Liver (tissue), 9 donors: ENCODE data around the gene UFD1. TPM values are rescaled to one million over a fixed set of nuclear protein-coding genes. Genes with fewer than 3 reads are reported as not detected.

ENCODE experiments used
- DNase-seq: peaks from one replicate; pipeline ENCODE4 v3.0.0-alpha.2; 2017; ENCODE audit warnings: low spot score
- H3K27ac ChIP-seq, 2 donors: one replicate each; pipeline ENCODE4 v1.7.0; 2013; ENCODE audit warnings: inconsistent platforms in 2 of 2, low read length in 2 of 2, control low read depth in 1 of 2, low read depth in 1 of 2, mild to moderate bottlenecking in 1 of 2
- H3K27me3 ChIP-seq, 4 donors: one replicate each; pipeline versions ENCODE4 v1.6.1 to v1.7.0; 2013; ENCODE audit warnings: low read length in 3 of 4, inconsistent platforms in 1 of 4, mild to moderate bottlenecking in 1 of 4, moderate library complexity in 1 of 4; ENCODE audit not compliant: control insufficient read depth in 4 of 4, insufficient read depth in 4 of 4
- H3K36me3 ChIP-seq, 4 donors: one replicate each; pipeline versions ENCODE4 v1.6.1 to v1.7.0; 2013; ENCODE audit warnings: low read length in 3 of 4, mild to moderate bottlenecking in 3 of 4, low read depth in 1 of 4, moderate library complexity in 1 of 4; ENCODE audit not compliant: control insufficient read depth in 4 of 4, insufficient read depth in 3 of 4
- H3K4me1 ChIP-seq, 4 donors: one replicate each; pipeline versions ENCODE4 v1.6.1 to v1.7.0; 2013; ENCODE audit warnings: low read length in 3 of 4, mild to moderate bottlenecking in 3 of 4, moderate library complexity in 1 of 4; ENCODE audit not compliant: control insufficient read depth in 4 of 4, insufficient read depth in 4 of 4
- H3K4me3 ChIP-seq, 3 donors: one replicate each; pipeline versions ENCODE4 v1.6.1 to v1.7.0; 2013; ENCODE audit warnings: low read length in 3 of 3, control low read depth in 1 of 3, low read depth in 1 of 3, mild to moderate bottlenecking in 1 of 3
- H3K9ac ChIP-seq, 2 donors: one replicate each; pipeline ENCODE4 v1.7.0; 2013; ENCODE audit warnings: low read length in 2 of 2, mild to moderate bottlenecking in 2 of 2, moderate library complexity in 2 of 2, control low read depth in 1 of 2, low read depth in 1 of 2
- H3K9me3 ChIP-seq, 4 donors: one replicate each; pipeline versions ENCODE4 v1.6.1 to v1.7.0; 2013; ENCODE audit warnings: low read length in 3 of 4; ENCODE audit not compliant: control insufficient read depth in 4 of 4
- CTCF ChIP-seq: fragments of 150-350 bp; IDR thresholded peaks from 2 replicates; pipeline ENCODE4 v1.5.1; 2017; ENCODE audit warnings: improper control_type of control experiment, low read depth, low read length; ENCODE audit not compliant: missing input control
- EGR1 ChIP-seq, 2 donors: IDR thresholded peaks; 2 replicates each; pipeline ENCODE4 v1.6.1; 2016 to 2018; ENCODE audit warnings: antibody characterized with exemption in 2 of 2, low read depth in 2 of 2
- FOXA1 ChIP-seq: IDR thresholded peaks from 2 replicates; pipeline ENCODE4 v1.6.1; 2016; ENCODE audit warnings: antibody characterized with exemption
- FOXA2 ChIP-seq: IDR thresholded peaks from 2 replicates; pipeline ENCODE4 v1.6.1; 2016; ENCODE audit warnings: antibody characterized with exemption
- GABPA ChIP-seq, 2 donors: IDR thresholded peaks in 1 of 2; conservative IDR thresholded peaks in 1 of 2; 2 replicates each; pipeline ENCODE4 v1.6.1; 2016; ENCODE audit warnings: antibody characterized with exemption in 2 of 2, mild to moderate bottlenecking in 1 of 2, moderate library complexity in 1 of 2
- HNF4A ChIP-seq, 2 donors: conservative IDR thresholded peaks; 2 replicates each; pipeline ENCODE4 v1.6.1; 2016; ENCODE audit warnings: antibody characterized with exemption in 2 of 2, mild to moderate bottlenecking in 2 of 2
- HNF4G ChIP-seq: IDR thresholded peaks from 2 replicates; pipeline ENCODE4 v1.6.1; 2016; ENCODE audit warnings: antibody characterized with exemption
- JUND ChIP-seq, 2 donors: IDR thresholded peaks; 2 replicates each; pipeline ENCODE4 v1.6.1; 2016; ENCODE audit warnings: antibody characterized with exemption in 2 of 2
- NR2F2 ChIP-seq: IDR thresholded peaks from 2 replicates; pipeline ENCODE4 v1.6.1; 2016; ENCODE audit warnings: antibody characterized with exemption
- RAD21 ChIP-seq, 2 donors: IDR thresholded peaks; 2 replicates each; pipeline ENCODE4 v1.6.1; 2016; ENCODE audit warnings: antibody characterized with exemption in 2 of 2, mild to moderate bottlenecking in 2 of 2
- RXRA ChIP-seq, 2 donors: IDR thresholded peaks; 2 replicates each; pipeline ENCODE4 v1.6.1; 2017 to 2018; ENCODE audit warnings: antibody characterized with exemption in 2 of 2, mild to moderate bottlenecking in 1 of 2
- SP1 ChIP-seq: IDR thresholded peaks from 2 replicates; pipeline ENCODE4 v1.6.1; 2018; ENCODE audit warnings: antibody characterized with exemption, mild to moderate bottlenecking
- TAF1 ChIP-seq: conservative IDR thresholded peaks from 2 replicates; pipeline ENCODE4 v1.6.1; 2016; ENCODE audit warnings: antibody characterized with exemption, mild to moderate bottlenecking
- ZBTB33 ChIP-seq: IDR thresholded peaks from 2 replicates; pipeline ENCODE4 v1.6.1; 2016; ENCODE audit warnings: antibody characterized with exemption
- WGBS: extraction: QIAGEN DNeasy Blood & Tissue Kit; methylation state at CpG from one replicate; pipeline ENCODE4 v1.1.7; 2013; 5-methylcytosine and 5-hydroxymethylcytosine counted together
- polyA plus RNA-seq, 2 donors: library from polyadenylated mRNA; stranded (reverse) in 1 of 2; unstranded in 1 of 2; fragments of 200-250 nt in 1 of 2; fragments of >200 nt in 1 of 2; fragmentation: Nextera tagmentation in 1 of 2; extraction: Ambion mirVana in 1 of 2; gene quantifications; one replicate each; pipeline versions ENCODE4 v1.2.1 to v1.2.3, GENCODE V29; 2013 to 2015
- total RNA-seq, 2 donors: library from RNA; depleted of rRNA; stranded (reverse); fragments of >200 nt; gene quantifications; one replicate each; pipeline ENCODE4 v1.2.3, GENCODE V29; 2014
- TF ChIP-seq, protein P1 (sequence below): IDR thresholded peaks from 2 replicates; pipeline ENCODE4 v1.6.1; 2016; ENCODE audit warnings: antibody characterized with exemption
- TF ChIP-seq, protein P2 (sequence below): IDR thresholded peaks from 2 replicates; pipeline ENCODE4 v1.6.1; 2016; ENCODE audit warnings: antibody characterized with exemption, mild to moderate bottlenecking
- TF ChIP-seq, protein P3 (sequence below): IDR thresholded peaks from 2 replicates; pipeline ENCODE4 v1.6.1; 2016; ENCODE audit warnings: antibody characterized with exemption
- donor health status: healthy.
- donor health status: healthy.
- donor health status: healthy.
- donor health status: healthy.
- donor health status: healthy.

UFD1 gene
- total and polyA plus RNA-seq, 4 donors: 28.2 to 64.2 (median 54.6) TPM

DNA sequence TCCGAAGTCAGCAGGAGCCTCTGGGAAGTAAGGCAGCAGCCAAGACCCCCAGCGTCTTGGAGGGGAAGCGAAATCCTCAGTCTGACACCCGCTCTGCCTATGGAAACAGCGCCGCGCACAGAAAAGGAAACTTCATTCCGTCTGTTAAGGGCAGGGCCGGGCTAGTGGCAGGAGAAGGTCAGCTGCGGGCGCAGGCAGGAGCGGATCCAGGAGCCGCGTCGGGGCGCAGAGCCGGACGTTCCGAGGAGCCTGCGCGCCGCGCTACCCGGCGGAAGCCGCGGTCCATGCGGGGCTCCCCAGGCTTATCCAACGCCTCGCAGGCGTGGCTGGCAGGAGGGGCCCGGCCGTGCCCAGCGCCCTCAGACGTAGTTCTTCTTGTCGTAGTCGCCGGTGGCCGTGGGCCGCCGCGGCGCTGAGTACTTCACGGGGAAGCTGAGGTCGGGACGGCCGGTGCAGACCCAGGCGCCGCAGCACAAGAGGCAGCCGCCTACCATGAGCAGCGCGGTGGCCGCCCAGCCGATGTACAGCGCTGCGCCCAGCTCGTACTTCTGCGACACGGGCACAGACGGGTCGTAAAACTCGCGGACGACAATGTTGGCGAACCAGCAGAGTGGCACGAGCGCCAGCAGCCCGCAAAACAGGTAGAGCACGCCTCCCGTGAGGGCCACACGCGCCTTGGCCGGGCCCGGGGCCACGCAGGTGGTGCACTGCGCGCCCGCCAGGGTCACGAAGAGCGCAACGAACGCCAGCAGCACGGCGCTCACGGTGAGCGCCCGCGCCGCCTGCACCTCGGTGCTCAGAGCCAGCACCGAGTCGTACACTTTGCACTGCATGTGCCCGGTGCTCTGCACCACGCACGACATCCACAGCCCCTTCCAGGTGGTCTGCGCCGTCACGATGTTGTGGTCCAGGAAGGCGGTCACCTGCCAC, 44.5 kb upstream of the UFD1 start:
- no peak for DNase-seq
- Histone ChIP-seq H3K4me3 (peak overlapping the region; percentile 30 to 38 (median 35)), H3K36me3 (no peaks in the 10 kb centered on the region), H3K27ac (no peak overlapping the region), H3K9ac (peak overlapping the region in 1 of 2 donors; percentile 20), H3K4me1 (peaks cover 4 to 22% (median 9%) of the 10 kb centered on the region in 4 donors), H3K9me3 (no peaks in the 10 kb centered on the region), H3K27me3 (peaks cover 0 to 10% (median 5%) of the 10 kb centered on the region in 4 donors)
- TF ChIP-seq GABPA (IDR thresholded peaks at IDR 0.05 in 1 of 2, conservative IDR thresholded peaks at IDR 0.05 in 1 of 2) (no peak), HNF4G (no peak), RXRA (IDR thresholded peaks at IDR 0.05) (no peak), NR2F2 (no peak), RAD21 (IDR thresholded peaks at IDR 0.05) (no peak), CTCF (no peak), ZBTB33 (no peak), FOXA2 (no peak), EGR1 (IDR thresholded peaks at IDR 0.05; ENCODE audit: low read depth in 2 of 2) (no peak), JUND (IDR thresholded peaks at IDR 0.05) (no peak), FOXA1 (no peak), HNF4A (conservative IDR thresholded peaks at IDR 0.05) (no peak), TAF1 (no peak), SP1 (no peak)
- TF ChIP-seq, protein P1, sequence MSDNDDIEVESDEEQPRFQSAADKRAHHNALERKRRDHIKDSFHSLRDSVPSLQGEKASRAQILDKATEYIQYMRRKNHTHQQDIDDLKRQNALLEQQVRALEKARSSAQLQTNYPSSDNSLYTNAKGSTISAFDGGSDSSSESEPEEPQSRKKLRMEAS: no peak
- TF ChIP-seq, protein P2, sequence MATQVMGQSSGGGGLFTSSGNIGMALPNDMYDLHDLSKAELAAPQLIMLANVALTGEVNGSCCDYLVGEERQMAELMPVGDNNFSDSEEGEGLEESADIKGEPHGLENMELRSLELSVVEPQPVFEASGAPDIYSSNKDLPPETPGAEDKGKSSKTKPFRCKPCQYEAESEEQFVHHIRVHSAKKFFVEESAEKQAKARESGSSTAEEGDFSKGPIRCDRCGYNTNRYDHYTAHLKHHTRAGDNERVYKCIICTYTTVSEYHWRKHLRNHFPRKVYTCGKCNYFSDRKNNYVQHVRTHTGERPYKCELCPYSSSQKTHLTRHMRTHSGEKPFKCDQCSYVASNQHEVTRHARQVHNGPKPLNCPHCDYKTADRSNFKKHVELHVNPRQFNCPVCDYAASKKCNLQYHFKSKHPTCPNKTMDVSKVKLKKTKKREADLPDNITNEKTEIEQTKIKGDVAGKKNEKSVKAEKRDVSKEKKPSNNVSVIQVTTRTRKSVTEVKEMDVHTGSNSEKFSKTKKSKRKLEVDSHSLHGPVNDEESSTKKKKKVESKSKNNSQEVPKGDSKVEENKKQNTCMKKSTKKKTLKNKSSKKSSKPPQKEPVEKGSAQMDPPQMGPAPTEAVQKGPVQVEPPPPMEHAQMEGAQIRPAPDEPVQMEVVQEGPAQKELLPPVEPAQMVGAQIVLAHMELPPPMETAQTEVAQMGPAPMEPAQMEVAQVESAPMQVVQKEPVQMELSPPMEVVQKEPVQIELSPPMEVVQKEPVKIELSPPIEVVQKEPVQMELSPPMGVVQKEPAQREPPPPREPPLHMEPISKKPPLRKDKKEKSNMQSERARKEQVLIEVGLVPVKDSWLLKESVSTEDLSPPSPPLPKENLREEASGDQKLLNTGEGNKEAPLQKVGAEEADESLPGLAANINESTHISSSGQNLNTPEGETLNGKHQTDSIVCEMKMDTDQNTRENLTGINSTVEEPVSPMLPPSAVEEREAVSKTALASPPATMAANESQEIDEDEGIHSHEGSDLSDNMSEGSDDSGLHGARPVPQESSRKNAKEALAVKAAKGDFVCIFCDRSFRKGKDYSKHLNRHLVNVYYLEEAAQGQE: no peak
- TF ChIP-seq, protein P3, sequence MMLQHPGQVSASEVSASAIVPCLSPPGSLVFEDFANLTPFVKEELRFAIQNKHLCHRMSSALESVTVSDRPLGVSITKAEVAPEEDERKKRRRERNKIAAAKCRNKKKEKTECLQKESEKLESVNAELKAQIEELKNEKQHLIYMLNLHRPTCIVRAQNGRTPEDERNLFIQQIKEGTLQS: no peak
- WGBS: 5% methylated on average over 99 of the region's 99 CpGs
